Caco-2 (cell line): Measurements from ENCODE around the gene GARRE1. TPM values are rescaled to one million over a fixed set of nuclear protein-coding genes. Genes with fewer than 3 reads are reported as not detected.

Experiments used
- BruUV-seq: library from RNA; stranded (reverse); fragments of 400-500 nt; replicated peaks from 2 replicates; lab custom pipeline; 2021; lab: Mats Ljungman, UMichigan
- CTCF ChIA-PET: fragments of 300-600 bp; sonication (Branson Sonifier 250); formaldehyde crosslinking; loops from one replicate; lab custom pipeline; 2022; ENCODE audit warnings: antibody characterized with exemption; lab: Charles Lee
- POLR2A ChIA-PET: fragments of 300-600 bp; sonication (Branson Sonifier 250); formaldehyde crosslinking; loops from one replicate; lab custom pipeline; 2022; ENCODE audit warnings: antibody characterized with exemption; lab: Charles Lee
- DNase-seq, 2 experiments: peaks; one replicate each; pipeline versions ENCODE4 v3.0.0 to v3.0.0-alpha.2; 2020 to 2022
- H3K27me3 ChIP-seq: replicated peaks from 2 replicates; pipeline ENCODE4 v1.6.0; 2011; ENCODE audit warnings: low read length; ENCODE audit not compliant: control insufficient read depth, insufficient read depth
- H3K36me3 ChIP-seq: 2 replicates; pipeline ENCODE4 v1.5.1; 2011; ENCODE audit warnings: low read length; ENCODE audit not compliant: control insufficient read depth, insufficient read depth
- H3K4me1 ChIP-seq: fragments of 250-450 bp; sonication (Bioruptor Pico); 2 replicates; pipeline ENCODE4 v1.5.1; 2020; ENCODE audit warnings: mild to moderate bottlenecking
- H3K4me3 ChIP-seq: 2 replicates; pipeline ENCODE4 v1.5.1; 2011; ENCODE audit warnings: low read depth, mild to moderate bottlenecking, control low read depth, low read length
- H3K9me3 ChIP-seq: fragments of 250-450 bp; sonication (Bioruptor Pico); 2 replicates; pipeline ENCODE4 v1.5.1; 2020; ENCODE audit warnings: mild to moderate bottlenecking, moderate library complexity
- H3K27ac Mint-ChIP-seq: one replicate; pipeline ENCODE4 v1.8.0; 2022; ENCODE audit warnings: mixed read lengths; ENCODE audit not compliant: unreplicated experiment
- H3K27me3 Mint-ChIP-seq: one replicate; pipeline ENCODE4 v1.8.0; 2022; ENCODE audit warnings: mixed read lengths; ENCODE audit not compliant: insufficient read depth, unreplicated experiment
- H3K36me3 Mint-ChIP-seq: one replicate; pipeline ENCODE4 v1.8.0; 2022; ENCODE audit warnings: mild to moderate bottlenecking, mixed read lengths; ENCODE audit not compliant: insufficient read depth, unreplicated experiment
- H3K4me1 Mint-ChIP-seq: one replicate; pipeline ENCODE4 v1.8.0; 2022; ENCODE audit warnings: low read depth, mixed read lengths; ENCODE audit not compliant: unreplicated experiment
- H3K4me3 Mint-ChIP-seq: one replicate; pipeline ENCODE4 v1.8.0; 2022; ENCODE audit warnings: mild to moderate bottlenecking, moderate library complexity, mixed read lengths; ENCODE audit not compliant: unreplicated experiment
- H3K9me3 Mint-ChIP-seq: one replicate; pipeline ENCODE4 v1.8.0; 2022; ENCODE audit warnings: mixed read lengths; ENCODE audit not compliant: unreplicated experiment
- intact Hi-C: fragments of 100-400 bp; cut with micrococcal nuclease; formaldehyde crosslinking; loops from one replicate; pipeline ENCODE4 v1.10.0; 2022; ENCODE audit not compliant: unreplicated experiment
- total RNA-seq: library from RNA; stranded (reverse); gene quantifications from 2 replicates; pipeline ENCODE4 v1.2.3, GENCODE V29; 2022
- TF ChIP-seq, protein P1 (sequence below), 2 experiments: fragments of 200-600 bp in 1 of 2; IDR thresholded peaks; 1 replicate in 1 of 2; 2 replicates in 1 of 2; pipeline versions ENCODE4 v1.5.1 to v1.8.0; 2011 to 2022; ENCODE audit warnings: antibody characterized with exemption in 1 of 2, control low read depth in 1 of 2, inconsistent platforms in 1 of 2, low read depth in 1 of 2, low read length in 1 of 2, mild to moderate bottlenecking in 1 of 2, moderate library complexity in 1 of 2; ENCODE audit not compliant: insufficient read depth in 1 of 2, severe bottlenecking in 1 of 2, unreplicated experiment in 1 of 2

Gene GARRE1
- total RNA-seq, 1 experiment from 2014 or later: 20.2 TPM

DNA sequence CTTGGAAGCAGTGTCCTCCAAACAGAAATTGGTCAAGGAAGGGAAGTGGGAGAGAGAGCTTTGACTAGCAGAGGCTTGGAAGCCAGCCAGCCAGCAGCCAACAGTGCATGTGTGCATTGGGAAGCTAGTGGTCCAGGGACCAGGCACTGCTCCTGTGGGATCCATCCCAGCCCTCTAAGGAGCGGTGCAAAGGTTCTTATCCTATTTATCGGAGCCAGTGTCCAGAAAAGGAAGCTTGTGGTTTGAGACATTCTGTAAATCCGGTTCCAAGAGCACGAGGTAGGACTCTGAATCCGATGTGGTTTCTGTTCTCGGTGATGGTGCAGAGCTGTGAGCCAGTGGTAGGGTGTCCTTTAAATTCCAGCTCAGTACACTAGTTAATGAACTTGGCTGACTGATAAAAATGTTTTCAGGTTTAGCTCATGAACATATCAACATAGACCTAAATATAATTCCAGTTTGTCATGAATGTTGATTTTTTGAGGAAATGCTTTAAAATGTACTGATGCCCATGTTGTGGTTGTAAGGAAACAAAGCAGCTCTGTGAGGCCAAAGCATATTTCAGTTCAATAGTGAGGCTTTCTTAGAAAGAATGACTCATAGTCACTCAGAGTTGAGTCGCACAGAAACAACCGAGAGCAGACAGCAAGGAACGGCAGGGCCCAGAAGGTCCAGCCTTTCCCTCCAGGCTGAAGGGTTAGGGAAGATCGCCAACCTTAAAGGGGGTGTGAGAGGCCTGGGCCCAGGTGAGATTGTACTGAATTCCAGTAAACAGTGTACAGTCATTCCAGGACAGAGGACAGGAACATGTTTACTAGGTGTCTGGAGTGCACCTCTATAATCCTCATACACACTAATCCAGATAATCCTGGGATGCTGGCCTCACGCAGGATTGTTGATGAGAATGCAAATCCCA is 21.5 kb upstream of the GARRE1 start:
- POLR2A ChIA-PET: no interaction called here
- no peak overlapping the region for H3K4me3 Mint-ChIP-seq
- TF ChIP-seq, protein P1, sequence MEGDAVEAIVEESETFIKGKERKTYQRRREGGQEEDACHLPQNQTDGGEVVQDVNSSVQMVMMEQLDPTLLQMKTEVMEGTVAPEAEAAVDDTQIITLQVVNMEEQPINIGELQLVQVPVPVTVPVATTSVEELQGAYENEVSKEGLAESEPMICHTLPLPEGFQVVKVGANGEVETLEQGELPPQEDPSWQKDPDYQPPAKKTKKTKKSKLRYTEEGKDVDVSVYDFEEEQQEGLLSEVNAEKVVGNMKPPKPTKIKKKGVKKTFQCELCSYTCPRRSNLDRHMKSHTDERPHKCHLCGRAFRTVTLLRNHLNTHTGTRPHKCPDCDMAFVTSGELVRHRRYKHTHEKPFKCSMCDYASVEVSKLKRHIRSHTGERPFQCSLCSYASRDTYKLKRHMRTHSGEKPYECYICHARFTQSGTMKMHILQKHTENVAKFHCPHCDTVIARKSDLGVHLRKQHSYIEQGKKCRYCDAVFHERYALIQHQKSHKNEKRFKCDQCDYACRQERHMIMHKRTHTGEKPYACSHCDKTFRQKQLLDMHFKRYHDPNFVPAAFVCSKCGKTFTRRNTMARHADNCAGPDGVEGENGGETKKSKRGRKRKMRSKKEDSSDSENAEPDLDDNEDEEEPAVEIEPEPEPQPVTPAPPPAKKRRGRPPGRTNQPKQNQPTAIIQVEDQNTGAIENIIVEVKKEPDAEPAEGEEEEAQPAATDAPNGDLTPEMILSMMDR (IDR thresholded peaks at IDR 0.05; ENCODE audit: insufficient read depth in 1 of 2, low read depth in 1 of 2, low read length in 1 of 2, severe bottlenecking in 1 of 2, unreplicated experiment in 1 of 2): no peak

DNA sequence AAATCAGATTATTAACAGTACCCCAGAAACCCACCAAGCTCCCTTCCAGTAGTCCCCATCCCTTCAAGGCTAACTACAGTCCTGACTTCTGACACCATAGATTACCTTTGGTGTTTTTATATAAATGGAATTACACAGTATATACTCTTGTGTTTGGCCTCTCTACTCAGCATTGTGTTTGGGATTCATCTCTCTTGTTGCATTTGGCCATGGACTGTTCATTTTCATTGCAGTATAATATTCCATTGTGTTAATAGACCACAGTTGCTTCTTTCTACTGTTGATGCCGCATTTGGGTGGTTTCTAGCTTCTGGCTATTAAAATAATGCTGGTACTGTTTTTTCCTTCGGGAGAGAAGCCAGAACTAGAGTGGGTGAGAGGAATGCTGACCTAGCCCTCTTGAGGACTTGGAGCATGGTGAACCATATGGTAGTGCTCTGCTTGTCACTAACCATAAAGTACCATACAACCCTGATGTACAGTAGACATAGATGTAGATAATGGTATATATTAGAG is 18.9 kb upstream of the GARRE1 start:
- intact Hi-C loops: no loop called here
- no TSS peak for BruUV-seq
- Mint-ChIP-seq H3K27me3 (no peaks in the 10 kb centered on the region), H3K27ac (no peak overlapping the region), H3K36me3 (peaks cover 63% of the 10 kb centered on the region), H3K4me1 (peaks cover 18% of the 10 kb centered on the region), H3K9me3 (no peaks in the 10 kb centered on the region), H3K4me3 (no peak overlapping the region)
- Histone ChIP-seq H3K27me3 (no peaks in the 10 kb centered on the region), H3K4me3 (no peak overlapping the region), H3K36me3 (no peaks in the 10 kb centered on the region), H3K4me1 (no peaks in the 10 kb centered on the region), H3K9me3 (no peaks in the 10 kb centered on the region)
- POLR2A ChIA-PET: no interaction called here
- TF ChIP-seq, protein P1 (IDR thresholded peaks at IDR 0.05; ENCODE audit: insufficient read depth in 1 of 2, low read depth in 1 of 2, low read length in 1 of 2, severe bottlenecking in 1 of 2, unreplicated experiment in 1 of 2): no peak
- DNase-seq: no peak
- CTCF ChIA-PET: no interaction called here

More for the DNA sequence above, 21.5 kb upstream of the GARRE1 start:
- Histone ChIP-seq H3K4me3 (no peak overlapping the region), H3K27me3 (no peaks in the 10 kb centered on the region), H3K9me3 (no peaks in the 10 kb centered on the region), H3K36me3 (peaks cover 1% of the 10 kb centered on the region; the same call in 1 of the 2 replicates), H3K4me1 (no peaks in the 10 kb centered on the region)
- peaks cover 77% of the 10 kb centered on the region for H3K36me3 Mint-ChIP-seq
- H3K27me3 Mint-ChIP-seq: no peaks in the 10 kb centered on the region
- no TSS peak for BruUV-seq
- CTCF ChIA-PET: no interaction called here
- no peaks in the 10 kb centered on the region for H3K9me3 Mint-ChIP-seq
- intact Hi-C loops: no loop called here
- H3K27ac Mint-ChIP-seq: no peak overlapping the region
- peaks cover 18% of the 10 kb centered on the region for H3K4me1 Mint-ChIP-seq
- no peak for DNase-seq

DNA sequence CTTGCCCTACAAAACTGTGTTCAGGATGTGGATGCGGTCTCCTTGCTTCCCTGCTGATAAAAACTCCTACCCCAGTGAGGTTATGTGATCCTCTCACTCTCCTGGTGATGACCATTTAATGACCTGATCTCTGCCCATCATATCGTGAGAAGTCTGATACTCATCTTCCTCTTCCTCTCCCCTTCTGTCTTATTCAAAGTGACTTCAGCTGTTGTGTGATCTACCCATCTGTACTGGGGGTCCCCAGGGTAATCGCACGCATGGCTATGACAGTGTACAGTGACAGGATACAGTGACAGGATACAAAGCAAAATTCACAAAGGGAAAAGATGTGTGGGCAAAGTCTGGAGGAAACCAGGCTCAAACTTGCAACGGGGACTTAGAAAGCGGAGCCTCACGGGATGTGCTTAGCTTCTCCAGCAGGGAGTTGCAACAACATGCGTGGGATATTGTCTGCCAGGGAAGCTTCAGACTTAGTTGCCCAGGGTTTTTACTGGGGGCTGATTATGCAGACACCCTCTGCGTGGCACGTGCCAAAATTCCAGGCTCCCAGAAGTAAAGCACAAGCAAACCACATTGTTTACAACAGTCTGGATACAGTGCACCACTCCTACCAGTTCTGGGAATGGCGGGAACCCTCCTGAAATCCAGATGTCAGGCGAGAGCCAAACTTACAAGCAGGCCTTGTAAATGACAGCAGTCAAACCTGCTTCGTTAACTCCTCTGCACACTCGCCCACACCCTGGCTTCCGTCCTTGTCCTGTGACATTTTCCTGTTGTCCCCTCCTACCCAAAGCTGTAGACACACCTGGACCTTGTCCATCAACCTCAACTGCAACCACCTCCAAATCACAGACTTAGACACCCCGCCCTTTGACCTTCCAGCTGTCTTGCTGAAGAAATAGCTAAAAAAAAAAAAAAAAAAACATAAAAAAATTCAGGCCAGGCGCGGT is 18.0 kb upstream of the GARRE1 start:
- no peaks in the 10 kb centered on the region for H3K9me3 Mint-ChIP-seq
- no TSS peak for BruUV-seq
- H3K36me3 Mint-ChIP-seq: peaks cover 59% of the 10 kb centered on the region
- H3K27me3 ChIP-seq: no peaks in the 10 kb centered on the region
- H3K9me3 ChIP-seq: no peaks in the 10 kb centered on the region
- TF ChIP-seq, protein P1 (IDR thresholded peaks at IDR 0.05; ENCODE audit: insufficient read depth in 1 of 2, low read depth in 1 of 2, low read length in 1 of 2, severe bottlenecking in 1 of 2, unreplicated experiment in 1 of 2): no peak
- no peaks in the 10 kb centered on the region for H3K36me3 ChIP-seq
- H3K27ac Mint-ChIP-seq: peak overlapping the region; percentile 72
- no peaks in the 10 kb centered on the region for H3K27me3 Mint-ChIP-seq
- H3K4me1 ChIP-seq: no peaks in the 10 kb centered on the region
- intact Hi-C loops: no loop called here
- no peak overlapping the region for H3K4me3 Mint-ChIP-seq
- ChIA-PET CTCF (interaction anchor here (0.7 kb wide), 1 partner anchor 836 kb away, joined by 4 read pairs; no protein-coding TSS in a partner anchor), POLR2A (interaction anchor here (0.6 to 1.0 kb wide), 2 partner anchors 23 to 59 kb away, joined by 6 read pairs; no protein-coding TSS in a partner anchor)
- peak in 1 of 2 experiments; percentile 36 for DNase-seq
- peaks cover 19% of the 10 kb centered on the region for H3K4me1 Mint-ChIP-seq
- H3K4me3 ChIP-seq: no peak overlapping the region
